Embryonic facial prominence (tissue), 1 donor: Measurements from ENCODE around the gene PTPRG.

ENCODE experiments used
- DNase-seq: peaks from one replicate; pipeline ENCODE4 v3.0.0-alpha.2; 2016; ENCODE audit errors: extremely low spot score

Gene PTPRG

GRCh38 chr3:62335196-62335595, 773.8 kb downstream of the PTPRG start:
- no peak for DNase-seq

GRCh38 chr3:62343755-62344154, 782.4 kb downstream of the PTPRG start:
- DNase-seq: no peak
